ENCODE results near the gene EYA3.

Gene EYA3

GRCh38 chr1:28102189-28102588, 13.8 kb upstream of the EYA3 start:
- CTCF ChIA-PET = interaction anchor here (0.6 to 1.2 kb wide), 3 partner anchors 10 to 105 kb away, joined by 3 to 4 read pairs (median 3); no protein-coding TSS in a partner anchor
- no peaks in the 10 kb centered on the region for H3K27me3 ChIP-seq (replicated peaks in 2 of 5; ENCODE audit: control insufficient read depth in 4 of 5, insufficient read depth in 5 of 5, low read length in 4 of 5)
- no peak overlapping the region for H3K4me3 ChIP-seq (ENCODE audit: control insufficient read depth in 1 of 7, extremely low read depth in 1 of 7, insufficient read depth in 4 of 7, low read depth in 2 of 7, low read length in 6 of 7)
- no peaks in the 10 kb centered on the region for H3K9me3 ChIP-seq (ENCODE audit: control extremely low read depth in 1 of 5, control insufficient read depth in 4 of 5, insufficient read depth in 2 of 5, low read depth in 1 of 5, low read length in 4 of 5)
- no peaks in the 10 kb centered on the region for H3K36me3 ChIP-seq (ENCODE audit: control insufficient read depth in 4 of 4, insufficient read depth in 4 of 4, low read length in 3 of 4)
- H3K27ac ChIP-seq (ENCODE audit: insufficient read depth in 1 of 2, low read depth in 1 of 2, low read length in 2 of 2, poor library complexity in 1 of 2, severe bottlenecking in 2 of 2) = no peak overlapping the region
- WGBS (ENCODE audit: insufficient coverage) = no CpG with 5 or more reads among the region's 1 CpG
- POLR2A ChIA-PET = no interaction called here
- no peaks in the 10 kb centered on the region for H3K4me1 ChIP-seq (ENCODE audit: control extremely low read depth in 1 of 4, control insufficient read depth in 4 of 4, insufficient read depth in 4 of 4, low read length in 3 of 4)
- DNase-seq = no peak

- ChIA-PET CTCF (interaction anchor here (0.8 kb wide), 1 partner anchor 97 kb away, joined by 3 read pairs; no protein-coding TSS in a partner anchor), POLR2A (no interaction called here)
- Histone ChIP-seq H3K36me3 (ENCODE audit: control insufficient read depth in 4 of 4, insufficient read depth in 4 of 4, low read length in 3 of 4) (no peaks in the 10 kb centered on the region), H3K27me3 (replicated peaks in 2 of 5; ENCODE audit: control insufficient read depth in 4 of 5, insufficient read depth in 5 of 5, low read length in 4 of 5) (no peaks in the 10 kb centered on the region), H3K9me3 (ENCODE audit: control extremely low read depth in 1 of 5, control insufficient read depth in 4 of 5, insufficient read depth in 2 of 5, low read depth in 1 of 5, low read length in 4 of 5) (no peaks in the 10 kb centered on the region), H3K4me3 (ENCODE audit: control insufficient read depth in 1 of 7, extremely low read depth in 1 of 7, insufficient read depth in 4 of 7, low read depth in 2 of 7, low read length in 6 of 7) (no peak overlapping the region), H3K4me1 (ENCODE audit: control extremely low read depth in 1 of 4, control insufficient read depth in 4 of 4, insufficient read depth in 4 of 4, low read length in 3 of 4) (no peaks in the 10 kb centered on the region), H3K27ac (ENCODE audit: insufficient read depth in 1 of 2, low read depth in 1 of 2, low read length in 2 of 2, poor library complexity in 1 of 2, severe bottlenecking in 2 of 2) (no peak overlapping the region)
- DNase-seq = no peak
- 94% methylated on average over 5 of the region's 5 CpGs for WGBS (ENCODE audit: insufficient coverage)
Observed at GRCh38 chr1:28099050-28099769, 10.8 kb upstream of the EYA3 start.

- DNase-seq = no peak
- POLR2A ChIA-PET = interaction anchor here (0.5 kb wide), 1 partner anchor 250 kb away, joined by 3 read pairs; no protein-coding TSS in a partner anchor
- no peaks in the 10 kb centered on the region for H3K9me3 ChIP-seq (ENCODE audit: control extremely low read depth in 1 of 5, control insufficient read depth in 4 of 5, insufficient read depth in 2 of 5, low read depth in 1 of 5, low read length in 4 of 5)
Observed at GRCh38 chr1:28097100-28097472, 8.7 kb upstream of the EYA3 start.

GRCh38 chr1:28096210-28097099, 8.0 kb upstream of the EYA3 start:
- H3K9me3 ChIP-seq (ENCODE audit: control extremely low read depth in 1 of 5, control insufficient read depth in 4 of 5, insufficient read depth in 2 of 5, low read depth in 1 of 5, low read length in 4 of 5) = no peaks in the 10 kb centered on the region
- H3K4me1 ChIP-seq (ENCODE audit: control extremely low read depth in 1 of 4, control insufficient read depth in 4 of 4, insufficient read depth in 4 of 4, low read length in 3 of 4) = no peaks in the 10 kb centered on the region
- H3K4me3 ChIP-seq (ENCODE audit: control insufficient read depth in 1 of 7, extremely low read depth in 1 of 7, insufficient read depth in 4 of 7, low read depth in 2 of 7, low read length in 6 of 7) = no peak overlapping the region
- DNase-seq = no peak
- no peak overlapping the region for H3K27ac ChIP-seq (ENCODE audit: insufficient read depth in 1 of 2, low read depth in 1 of 2, low read length in 2 of 2, poor library complexity in 1 of 2, severe bottlenecking in 2 of 2)
- POLR2A ChIA-PET = interaction anchor here (0.5 kb wide), 1 partner anchor 251 kb away, joined by 3 read pairs; no protein-coding TSS in a partner anchor
- CTCF ChIA-PET = interaction anchor here (0.7 to 2.1 kb wide), 3 partner anchors 8 to 112 kb away, joined by 3 to 9 read pairs (median 5); no protein-coding TSS in a partner anchor
- H3K27me3 ChIP-seq (replicated peaks in 2 of 5; ENCODE audit: control insufficient read depth in 4 of 5, insufficient read depth in 5 of 5, low read length in 4 of 5) = no peaks in the 10 kb centered on the region
- 100% methylated on average over 4 of the region's 17 CpGs for WGBS (ENCODE audit: insufficient coverage)
- H3K36me3 ChIP-seq (ENCODE audit: control insufficient read depth in 4 of 4, insufficient read depth in 4 of 4, low read length in 3 of 4) = no peaks in the 10 kb centered on the region

More at GRCh38 chr1:28097100-28097472, 8.7 kb upstream of the EYA3 start:
- Histone ChIP-seq H3K27me3 (replicated peaks in 2 of 5; ENCODE audit: control insufficient read depth in 4 of 5, insufficient read depth in 5 of 5, low read length in 4 of 5) (no peaks in the 10 kb centered on the region), H3K4me3 (ENCODE audit: control insufficient read depth in 1 of 7, extremely low read depth in 1 of 7, insufficient read depth in 4 of 7, low read depth in 2 of 7, low read length in 6 of 7) (no peak overlapping the region), H3K27ac (ENCODE audit: insufficient read depth in 1 of 2, low read depth in 1 of 2, low read length in 2 of 2, poor library complexity in 1 of 2, severe bottlenecking in 2 of 2) (no peak overlapping the region), H3K36me3 (ENCODE audit: control insufficient read depth in 4 of 4, insufficient read depth in 4 of 4, low read length in 3 of 4) (no peaks in the 10 kb centered on the region), H3K4me1 (ENCODE audit: control extremely low read depth in 1 of 4, control insufficient read depth in 4 of 4, insufficient read depth in 4 of 4, low read length in 3 of 4) (no peaks in the 10 kb centered on the region)
- CTCF ChIA-PET = interaction anchor here (0.7 to 2.1 kb wide), 3 partner anchors 8 to 112 kb away, joined by 3 to 9 read pairs (median 5); no protein-coding TSS in a partner anchor
- WGBS (ENCODE audit: insufficient coverage) = 94% methylated on average over 2 of the region's 4 CpGs

- Histone ChIP-seq H3K27me3 (replicated peaks in 2 of 5; ENCODE audit: control insufficient read depth in 4 of 5, insufficient read depth in 5 of 5, low read length in 4 of 5) (no peaks in the 10 kb centered on the region), H3K27ac (ENCODE audit: insufficient read depth in 1 of 2, low read depth in 1 of 2, low read length in 2 of 2, poor library complexity in 1 of 2, severe bottlenecking in 2 of 2) (no peak overlapping the region), H3K4me1 (ENCODE audit: control extremely low read depth in 1 of 4, control insufficient read depth in 4 of 4, insufficient read depth in 4 of 4, low read length in 3 of 4) (peaks cover 7 to 19% (median 13%) of the 10 kb centered on the region in 4 experiments), H3K9me3 (ENCODE audit: control extremely low read depth in 1 of 5, control insufficient read depth in 4 of 5, insufficient read depth in 2 of 5, low read depth in 1 of 5, low read length in 4 of 5) (no peaks in the 10 kb centered on the region), H3K4me3 (ENCODE audit: control insufficient read depth in 1 of 7, extremely low read depth in 1 of 7, insufficient read depth in 4 of 7, low read depth in 2 of 7, low read length in 6 of 7) (no peak overlapping the region), H3K36me3 (ENCODE audit: control insufficient read depth in 4 of 4, insufficient read depth in 4 of 4, low read length in 3 of 4) (no peaks in the 10 kb centered on the region)
- ChIA-PET CTCF (interaction anchor here (0.7 to 8.1 kb wide), 21 partner anchors 10 to 150 kb away, joined by 3 to 164 read pairs (median 5); no protein-coding TSS in a partner anchor), POLR2A (interaction anchor here (1.0 kb wide), 1 partner anchor 118 kb away, joined by 4 read pairs; no protein-coding TSS in a partner anchor)
- peak; percentile 74 to 89 (median 81) for DNase-seq
- WGBS (ENCODE audit: insufficient coverage) = 89% methylated on average over 1 of the region's 6 CpGs
Observed at GRCh38 chr1:28091043-28091781, 2.8 kb upstream of the EYA3 start.

DNA sequence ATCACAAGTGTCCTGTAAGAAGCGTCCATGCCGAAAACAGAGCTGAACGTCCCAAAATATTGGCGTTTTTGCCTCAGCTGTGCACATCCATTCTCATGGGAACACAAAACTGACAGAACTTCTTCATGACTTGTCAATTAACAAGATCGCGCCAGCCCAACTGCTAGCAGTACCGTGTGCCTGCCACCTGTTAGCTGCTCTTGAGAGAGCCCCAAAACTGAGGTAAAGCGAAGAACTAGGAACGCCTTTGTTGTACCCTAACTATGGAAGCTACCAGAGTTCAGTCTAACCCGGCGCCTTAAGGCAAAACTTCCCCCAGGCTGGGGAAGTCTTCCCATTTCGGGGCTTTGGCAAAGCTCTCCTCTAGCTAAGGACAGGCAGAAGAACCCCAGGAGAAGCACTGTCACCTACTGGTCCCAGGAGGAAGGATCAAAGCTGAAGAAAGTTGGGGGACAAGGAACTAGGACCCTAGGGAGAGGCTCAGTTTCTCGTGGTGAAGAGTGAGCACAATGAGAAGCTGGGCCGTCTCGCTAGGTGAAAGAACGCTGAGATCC, 719 bp downstream of the EYA3 start:
- peak; percentile 36 to 83 (median 75) for DNase-seq
- H3K27me3 ChIP-seq (replicated peaks in 2 of 5; ENCODE audit: control insufficient read depth in 4 of 5, insufficient read depth in 5 of 5, low read length in 4 of 5) = no peaks in the 10 kb centered on the region
- WGBS (ENCODE audit: insufficient coverage) = 9% methylated on average over 16 of the region's 16 CpGs
- H3K9me3 ChIP-seq (ENCODE audit: control extremely low read depth in 1 of 5, control insufficient read depth in 4 of 5, insufficient read depth in 2 of 5, low read depth in 1 of 5, low read length in 4 of 5) = no peaks in the 10 kb centered on the region
- peak overlapping the region; percentile 59 to 99 (median 89) for H3K4me3 ChIP-seq (ENCODE audit: control insufficient read depth in 1 of 7, extremely low read depth in 1 of 7, insufficient read depth in 4 of 7, low read depth in 2 of 7, low read length in 6 of 7)
- POLR2A ChIA-PET = interaction anchor here (1.2 kb wide), 1 partner anchor 109 kb away, joined by 3 read pairs; no protein-coding TSS in a partner anchor
- H3K4me1 ChIP-seq (ENCODE audit: control extremely low read depth in 1 of 4, control insufficient read depth in 4 of 4, insufficient read depth in 4 of 4, low read length in 3 of 4) = peaks cover 7 to 28% (median 14%) of the 10 kb centered on the region in 4 experiments
- CTCF ChIA-PET = interaction anchor here (0.8 to 8.1 kb wide), 10 partner anchors 9 to 121 kb away, joined by 3 to 164 read pairs (median 4); no protein-coding TSS in a partner anchor
- no peaks in the 10 kb centered on the region for H3K36me3 ChIP-seq (ENCODE audit: control insufficient read depth in 4 of 4, insufficient read depth in 4 of 4, low read length in 3 of 4)
- peak overlapping the region; percentile 80 to 92 for H3K27ac ChIP-seq (ENCODE audit: insufficient read depth in 1 of 2, low read depth in 1 of 2, low read length in 2 of 2, poor library complexity in 1 of 2, severe bottlenecking in 2 of 2)
